ENCODE results near the gene RPTOR. TPM values are rescaled to one million over a fixed set of nuclear protein-coding genes. Genes with fewer than 3 reads are reported as not detected.

Gene RPTOR
- total and polyA plus RNA-seq, 12 donors: 7.9 to 30.3 (median 25.6) TPM

DNA sequence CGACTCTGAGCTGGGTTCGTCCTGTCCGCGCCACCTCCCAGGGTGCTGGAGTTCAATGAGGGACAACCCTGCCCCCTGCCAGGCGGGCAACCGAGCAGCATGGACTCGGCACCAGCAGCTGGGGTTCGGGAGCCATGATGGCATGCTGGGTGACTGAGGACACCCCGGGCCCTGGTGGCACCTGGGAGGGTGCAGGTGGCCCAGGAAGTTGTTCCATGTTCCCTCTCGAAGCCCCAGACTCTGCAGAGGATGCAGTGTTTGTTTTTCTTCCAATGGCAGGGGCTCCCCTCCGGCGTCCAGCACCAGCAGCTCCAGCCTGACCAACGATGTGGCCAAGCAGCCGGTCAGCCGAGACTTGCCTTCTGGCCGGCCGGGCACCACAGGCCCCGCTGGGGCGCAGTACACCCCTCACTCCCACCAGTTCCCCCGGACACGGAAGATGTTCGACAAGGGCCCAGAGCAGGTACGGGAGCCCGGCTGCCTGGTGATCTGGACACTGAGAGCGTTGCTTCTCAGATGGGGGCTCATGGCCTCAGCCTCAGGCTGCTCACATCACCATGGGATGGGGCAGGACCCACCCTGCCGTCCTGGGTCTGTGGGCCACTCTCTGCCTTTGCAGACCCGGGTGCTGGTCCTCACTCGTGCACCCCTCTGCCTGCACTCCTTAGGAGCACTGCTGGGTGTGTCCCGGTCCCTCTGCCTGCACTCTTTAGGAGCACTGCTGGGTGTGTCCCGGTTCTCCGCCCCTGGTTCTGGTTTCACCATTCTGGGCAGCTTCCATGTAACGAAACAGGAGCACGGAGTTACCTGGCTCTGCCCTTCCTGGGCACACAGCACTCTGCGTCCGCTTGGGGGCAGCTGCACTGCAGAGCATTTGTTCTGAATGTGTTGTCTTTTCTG lies 378.8 kb downstream of the RPTOR start:
- no peaks in the 10 kb centered on the region for H3K9me3 ChIP-seq
- TF ChIP-seq, protein P1, sequence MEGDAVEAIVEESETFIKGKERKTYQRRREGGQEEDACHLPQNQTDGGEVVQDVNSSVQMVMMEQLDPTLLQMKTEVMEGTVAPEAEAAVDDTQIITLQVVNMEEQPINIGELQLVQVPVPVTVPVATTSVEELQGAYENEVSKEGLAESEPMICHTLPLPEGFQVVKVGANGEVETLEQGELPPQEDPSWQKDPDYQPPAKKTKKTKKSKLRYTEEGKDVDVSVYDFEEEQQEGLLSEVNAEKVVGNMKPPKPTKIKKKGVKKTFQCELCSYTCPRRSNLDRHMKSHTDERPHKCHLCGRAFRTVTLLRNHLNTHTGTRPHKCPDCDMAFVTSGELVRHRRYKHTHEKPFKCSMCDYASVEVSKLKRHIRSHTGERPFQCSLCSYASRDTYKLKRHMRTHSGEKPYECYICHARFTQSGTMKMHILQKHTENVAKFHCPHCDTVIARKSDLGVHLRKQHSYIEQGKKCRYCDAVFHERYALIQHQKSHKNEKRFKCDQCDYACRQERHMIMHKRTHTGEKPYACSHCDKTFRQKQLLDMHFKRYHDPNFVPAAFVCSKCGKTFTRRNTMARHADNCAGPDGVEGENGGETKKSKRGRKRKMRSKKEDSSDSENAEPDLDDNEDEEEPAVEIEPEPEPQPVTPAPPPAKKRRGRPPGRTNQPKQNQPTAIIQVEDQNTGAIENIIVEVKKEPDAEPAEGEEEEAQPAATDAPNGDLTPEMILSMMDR (IDR thresholded peaks at IDR 0.05): no peak
- H3K4me3 ChIP-seq: no peak overlapping the region
- ATAC-seq (no peak), DNase-seq (no peak)
- intact Hi-C loops (cut with DNase I): no loop called here
- WGBS, 2 donors: 96 to 98% methylated on average over 35 of the region's 35 CpGs
- no peak overlapping the region for H3K27ac ChIP-seq
- H3K27me3 ChIP-seq: no peaks in the 10 kb centered on the region
- H3K36me3 ChIP-seq: peaks cover 0 to 77% (median 25%) of the 10 kb centered on the region in 9 donors
- H3K4me1 ChIP-seq: peaks cover 0 to 40% (median 15%) of the 10 kb centered on the region in 9 donors

DNA sequence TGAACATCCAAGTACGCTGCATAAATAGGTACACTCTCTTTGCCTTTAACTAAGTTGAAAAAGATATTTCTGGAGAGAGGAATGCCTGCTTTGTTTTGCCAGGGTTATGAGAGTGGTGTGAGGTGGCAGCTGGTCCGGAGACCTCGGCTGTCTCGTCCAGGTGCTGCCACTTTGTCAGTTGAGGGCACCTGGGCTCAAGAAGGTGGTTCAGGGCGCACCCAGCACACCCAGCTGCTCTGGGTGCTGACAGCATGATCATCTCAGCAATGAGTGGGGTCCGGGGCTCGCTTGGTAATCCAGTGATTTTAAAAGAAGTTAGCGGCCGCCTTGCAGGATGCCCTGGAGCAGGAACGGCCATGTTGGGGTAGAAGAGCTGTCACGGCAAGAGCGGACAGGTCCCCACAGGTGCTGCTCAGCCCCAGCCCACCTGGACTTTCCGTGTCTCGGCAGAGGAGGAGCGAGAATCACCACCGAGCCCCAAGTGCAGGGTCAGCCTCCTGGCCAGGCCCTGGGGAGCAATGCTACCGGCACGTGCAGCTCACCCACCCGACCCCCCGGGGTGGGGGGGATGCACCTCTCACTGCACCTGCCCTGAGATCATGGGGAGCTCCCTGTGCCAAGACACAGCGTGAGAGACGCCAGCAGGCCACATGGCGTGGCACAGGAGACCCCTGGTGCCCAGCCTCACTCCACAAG lies 379.6 kb downstream of the RPTOR start:
- H3K36me3 ChIP-seq: peaks cover 0 to 72% (median 25%) of the 10 kb centered on the region in 9 donors
- peaks cover 0 to 32% (median 12%) of the 10 kb centered on the region in 9 donors for H3K4me1 ChIP-seq
- intact Hi-C loops (cut with DNase I): no loop called here
- no peaks in the 10 kb centered on the region for H3K9me3 ChIP-seq
- 96 to 97% methylated on average over 23 of the region's 23 CpGs for WGBS, 2 donors
- ATAC-seq: no peak
- TF ChIP-seq, protein P1 (IDR thresholded peaks at IDR 0.05): no peak
- no peak for DNase-seq
- H3K27ac ChIP-seq: no peak overlapping the region
- no peak overlapping the region for H3K4me3 ChIP-seq
- no peaks in the 10 kb centered on the region for H3K27me3 ChIP-seq

DNA sequence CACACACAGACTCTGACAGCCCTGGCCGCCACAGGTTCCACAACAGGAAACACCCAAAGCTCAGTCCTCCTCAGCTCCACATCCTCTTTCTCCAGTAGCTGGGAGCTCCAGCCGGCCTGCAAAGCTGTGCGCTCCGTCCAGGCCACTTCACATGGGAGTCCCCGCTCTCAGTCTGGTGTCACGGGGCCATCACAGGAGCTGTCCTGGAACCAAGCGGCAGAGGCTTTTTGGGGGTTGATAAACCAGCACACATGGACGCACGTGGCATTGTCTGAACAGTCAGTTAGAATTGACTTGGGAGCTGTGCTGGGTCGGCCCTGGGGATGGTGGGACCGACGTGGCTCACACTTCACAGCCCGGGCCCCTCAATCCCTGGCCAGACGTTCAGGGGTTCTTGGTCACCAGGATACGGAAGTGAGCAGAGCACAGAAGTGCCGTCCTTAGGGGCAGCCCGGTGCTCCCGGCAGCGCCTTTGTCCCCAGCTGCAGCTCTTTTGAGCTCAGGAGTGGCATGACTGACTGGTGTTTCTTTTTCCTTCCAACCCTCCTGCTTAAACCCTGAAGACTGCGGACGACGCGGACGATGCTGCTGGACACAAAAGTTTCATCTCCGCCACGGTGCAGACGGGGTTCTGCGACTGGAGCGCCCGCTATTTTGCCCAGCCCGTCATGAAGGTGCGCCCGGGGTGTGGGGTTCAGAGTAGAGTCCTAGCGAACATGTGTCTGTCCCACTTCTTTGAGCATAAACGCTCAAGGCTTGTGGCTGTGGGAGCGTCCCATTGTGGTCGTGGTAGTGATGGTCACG lies 380.4 kb downstream of the RPTOR start:
- Histone ChIP-seq H3K27ac (no peak overlapping the region), H3K4me1 (peaks cover 0 to 25% (median 12%) of the 10 kb centered on the region in 9 donors), H3K9me3 (no peaks in the 10 kb centered on the region), H3K36me3 (peaks cover 0 to 68% (median 25%) of the 10 kb centered on the region in 9 donors), H3K4me3 (no peak overlapping the region), H3K27me3 (no peaks in the 10 kb centered on the region)
- 95% methylated on average over 38 of the region's 38 CpGs for whole genome bisulfite sequencing, 2 donors
- intact Hi-C loops (cut with DNase I): no loop called here
- no peak for DNase-seq
- no peak for ATAC-seq
- TF ChIP-seq, protein P1 (IDR thresholded peaks at IDR 0.05): no peak
